Subcutaneous abdominal adipose tissue (tissue), 5 donors: ENCODE data around the gene LDAF1.

Experiments used
- H3K27ac ChIP-seq: one replicate; pipeline ENCODE4 v1.7.0; 2013; ENCODE audit warnings: low read depth, mild to moderate bottlenecking, inconsistent platforms, low read length, moderate library complexity
- H3K27me3 ChIP-seq, 5 donors: one replicate each; pipeline ENCODE4 v1.7.0; 2013; ENCODE audit warnings: low read length in 5 of 5, inconsistent platforms in 1 of 5; ENCODE audit not compliant: control insufficient read depth in 5 of 5, insufficient read depth in 4 of 5
- H3K36me3 ChIP-seq, 5 donors: one replicate each; pipeline ENCODE4 v1.7.0; 2013; ENCODE audit warnings: low read length in 5 of 5; ENCODE audit not compliant: control insufficient read depth in 5 of 5, insufficient read depth in 5 of 5
- H3K4me1 ChIP-seq, 5 donors: one replicate each; pipeline ENCODE4 v1.7.0; 2013; ENCODE audit warnings: low read length in 5 of 5, mild to moderate bottlenecking in 3 of 5, moderate library complexity in 1 of 5; ENCODE audit not compliant: control insufficient read depth in 5 of 5, insufficient read depth in 5 of 5
- H3K4me3 ChIP-seq, 5 donors: one replicate each; pipeline ENCODE4 v1.7.0; 2013; ENCODE audit warnings: low read length in 5 of 5, low read depth in 1 of 5
- H3K9ac ChIP-seq, 5 donors: one replicate each; pipeline ENCODE4 v1.7.0; 2013; ENCODE audit warnings: low read length in 5 of 5, mild to moderate bottlenecking in 4 of 5, moderate library complexity in 3 of 5
- H3K9me3 ChIP-seq, 5 donors: one replicate each; pipeline ENCODE4 v1.7.0; 2013; ENCODE audit warnings: low read length in 5 of 5; ENCODE audit not compliant: control insufficient read depth in 5 of 5
- donor health status: healthy.
- donor health status: healthy.
- donor health status: healthy.
- donor health status: healthy.
- donor health status: healthy.

Gene LDAF1

GRCh38 chr16:21172650-21173049 is 14.2 kb downstream of the LDAF1 start:
- H3K4me1 ChIP-seq: no peaks in the 10 kb centered on the region
- no peak overlapping the region for H3K4me3 ChIP-seq
- H3K36me3 ChIP-seq: peaks cover 9 to 67% (median 55%) of the 10 kb centered on the region in 5 donors
- no peak overlapping the region for H3K9ac ChIP-seq
- no peaks in the 10 kb centered on the region for H3K9me3 ChIP-seq
- no peak overlapping the region for H3K27ac ChIP-seq
- H3K27me3 ChIP-seq: no peaks in the 10 kb centered on the region

- peaks cover 0 to 11% (median 6%) of the 10 kb centered on the region in 5 donors for H3K4me1 ChIP-seq
- H3K9ac ChIP-seq: no peak overlapping the region
- no peak overlapping the region for H3K27ac ChIP-seq
- H3K27me3 ChIP-seq: no peaks in the 10 kb centered on the region
- no peak overlapping the region for H3K4me3 ChIP-seq
- H3K9me3 ChIP-seq: no peaks in the 10 kb centered on the region
- H3K36me3 ChIP-seq: peaks cover 9 to 86% (median 65%) of the 10 kb centered on the region in 5 donors
These were observed 16.9 kb downstream of the LDAF1 start for GRCh38 chr16:21175397-21175796.

GRCh38 chr16:21179126-21179982 is 20.9 kb downstream of the LDAF1 start:
- Histone ChIP-seq H3K27ac (no peak overlapping the region), H3K27me3 (no peaks in the 10 kb centered on the region), H3K9ac (peak overlapping the region in 1 of 5 donors; percentile 20), H3K36me3 (peaks cover 6 to 75% (median 47%) of the 10 kb centered on the region in 5 donors), H3K4me1 (peaks cover 0 to 11% (median 6%) of the 10 kb centered on the region in 5 donors), H3K9me3 (no peaks in the 10 kb centered on the region), H3K4me3 (no peak overlapping the region)

- Histone ChIP-seq H3K4me3 (no peak overlapping the region), H3K27ac (no peak overlapping the region), H3K36me3 (peaks cover 3 to 69% (median 41%) of the 10 kb centered on the region in 5 donors), H3K9me3 (no peaks in the 10 kb centered on the region), H3K9ac (no peak overlapping the region), H3K27me3 (no peaks in the 10 kb centered on the region), H3K4me1 (peaks cover 0 to 11% (median 6%) of the 10 kb centered on the region in 5 donors)
These were observed 21.5 kb downstream of the LDAF1 start for GRCh38 chr16:21179983-21180365.

- no peak overlapping the region for H3K27ac ChIP-seq
- H3K27me3 ChIP-seq: peaks cover 0 to 2% (median 0%) of the 10 kb centered on the region in 5 donors
- no peaks in the 10 kb centered on the region for H3K9me3 ChIP-seq
- peaks cover 0 to 40% (median 24%) of the 10 kb centered on the region in 5 donors for H3K36me3 ChIP-seq
- H3K4me3 ChIP-seq: no peak overlapping the region
- peaks cover 0 to 15% (median 10%) of the 10 kb centered on the region in 5 donors for H3K4me1 ChIP-seq
- H3K9ac ChIP-seq: no peak overlapping the region
These were observed 25.5 kb downstream of the LDAF1 start for GRCh38 chr16:21183995-21184394.

GRCh38 chr16:21184834-21185233 is 26.4 kb downstream of the LDAF1 start:
- H3K36me3 ChIP-seq: peaks cover 0 to 32% (median 18%) of the 10 kb centered on the region in 5 donors

GRCh38 chr16:21185659-21186325 is 27.3 kb downstream of the LDAF1 start:
- Histone ChIP-seq H3K9ac (no peak overlapping the region), H3K27ac (no peak overlapping the region), H3K9me3 (peaks cover 0 to 2% (median 0%) of the 10 kb centered on the region in 5 donors), H3K27me3 (peaks cover 0 to 2% (median 0%) of the 10 kb centered on the region in 5 donors), H3K4me3 (no peak overlapping the region), H3K36me3 (peaks cover 0 to 24% (median 15%) of the 10 kb centered on the region in 5 donors), H3K4me1 (peaks cover 0 to 6% (median 2%) of the 10 kb centered on the region in 5 donors)

More at GRCh38 chr16:21184834-21185233, 26.4 kb downstream of the LDAF1 start:
- no peak overlapping the region for H3K4me3 ChIP-seq
- peaks cover 0 to 2% (median 0%) of the 10 kb centered on the region in 5 donors for H3K27me3 ChIP-seq
- no peak overlapping the region for H3K27ac ChIP-seq
- H3K4me1 ChIP-seq: peaks cover 0 to 7% (median 2%) of the 10 kb centered on the region in 5 donors
- H3K9me3 ChIP-seq: no peaks in the 10 kb centered on the region
- H3K9ac ChIP-seq: no peak overlapping the region

- H3K27ac ChIP-seq: no peak overlapping the region
- H3K36me3 ChIP-seq: peaks cover 0 to 19% (median 10%) of the 10 kb centered on the region in 5 donors
- peaks cover 0 to 2% (median 0%) of the 10 kb centered on the region in 5 donors for H3K9me3 ChIP-seq
These were observed 27.8 kb downstream of the LDAF1 start for GRCh38 chr16:21186326-21186691.

GRCh38 chr16:21189311-21189710 is 30.8 kb downstream of the LDAF1 start:
- no peak overlapping the region for H3K9ac ChIP-seq
- H3K27ac ChIP-seq: no peak overlapping the region
- H3K27me3 ChIP-seq: peaks cover 0 to 3% (median 2%) of the 10 kb centered on the region in 5 donors
- H3K4me3 ChIP-seq: no peak overlapping the region
- peaks cover 0 to 6% (median 2%) of the 10 kb centered on the region in 5 donors for H3K4me1 ChIP-seq
- no peaks in the 10 kb centered on the region for H3K36me3 ChIP-seq
- H3K9me3 ChIP-seq: peaks cover 0 to 10% (median 4%) of the 10 kb centered on the region in 5 donors

More at GRCh38 chr16:21186326-21186691, 27.8 kb downstream of the LDAF1 start:
- peaks cover 0 to 6% (median 2%) of the 10 kb centered on the region in 5 donors for H3K4me1 ChIP-seq
- peaks cover 0 to 2% (median 0%) of the 10 kb centered on the region in 5 donors for H3K27me3 ChIP-seq
- H3K4me3 ChIP-seq: no peak overlapping the region
- no peak overlapping the region for H3K9ac ChIP-seq

GRCh38 chr16:21190013-21190412 is 31.5 kb downstream of the LDAF1 start:
- Histone ChIP-seq H3K4me3 (no peak overlapping the region), H3K4me1 (peaks cover 0 to 6% (median 2%) of the 10 kb centered on the region in 5 donors), H3K9ac (no peak overlapping the region), H3K27me3 (peaks cover 0 to 9% (median 2%) of the 10 kb centered on the region in 5 donors), H3K27ac (no peak overlapping the region), H3K9me3 (peaks cover 0 to 10% (median 4%) of the 10 kb centered on the region in 5 donors), H3K36me3 (no peaks in the 10 kb centered on the region)
